ENCODE results near the gene KIF9.
"Not testable (repeated sequence)": the region's sequence is repeated elsewhere in the genome, so short reads cannot be mapped to it uniquely, and the experiment has no call there.

KIF9 gene

DNA sequence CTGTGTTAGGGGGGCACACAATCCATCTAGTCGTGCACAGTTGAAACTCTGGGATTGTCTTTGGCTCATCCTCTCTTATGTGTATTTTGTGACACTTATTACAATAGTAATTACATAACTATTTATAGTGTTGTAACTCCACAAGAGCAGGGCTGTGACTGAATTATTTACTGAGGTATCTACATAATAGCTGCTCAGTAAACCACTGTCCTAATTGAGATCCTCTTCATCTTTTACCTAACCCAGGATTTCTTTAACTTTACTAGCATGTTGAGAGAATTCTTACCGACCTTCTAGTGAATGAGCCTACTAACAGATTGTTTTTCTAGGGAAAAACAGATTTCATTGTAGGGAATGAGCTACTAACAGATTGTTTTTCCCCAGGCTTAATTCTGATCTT, 11.2 kb upstream of the KIF9 start:
- TF ChIP-seq CTCF (IDR thresholded peaks at IDR 0.05; ENCODE audit: poor library complexity, severe bottlenecking): no peak
- H3K27me3 ChIP-seq (ENCODE audit: insufficient read depth, poor library complexity, severe bottlenecking): no peaks in the 10 kb centered on the region
- no peaks in the 10 kb centered on the region for H3K4me1 ChIP-seq (ENCODE audit: insufficient read depth, poor library complexity, severe bottlenecking)
- no peak overlapping the region for H3K27ac ChIP-seq (ENCODE audit: poor library complexity, severe bottlenecking)
- no peak overlapping the region for H3K4me3 ChIP-seq (ENCODE audit: severe bottlenecking)
- H3K9me3 ChIP-seq (ENCODE audit: severe bottlenecking): no peaks in the 10 kb centered on the region
- H3K36me3 ChIP-seq (ENCODE audit: low read depth): peaks cover 5% of the 10 kb centered on the region; the same call in 1 of the 2 replicates
- ATAC-seq (ENCODE audit: low read depth) (no peak), DNase-seq (ENCODE audit: low spot score) (no peak)

DNA sequence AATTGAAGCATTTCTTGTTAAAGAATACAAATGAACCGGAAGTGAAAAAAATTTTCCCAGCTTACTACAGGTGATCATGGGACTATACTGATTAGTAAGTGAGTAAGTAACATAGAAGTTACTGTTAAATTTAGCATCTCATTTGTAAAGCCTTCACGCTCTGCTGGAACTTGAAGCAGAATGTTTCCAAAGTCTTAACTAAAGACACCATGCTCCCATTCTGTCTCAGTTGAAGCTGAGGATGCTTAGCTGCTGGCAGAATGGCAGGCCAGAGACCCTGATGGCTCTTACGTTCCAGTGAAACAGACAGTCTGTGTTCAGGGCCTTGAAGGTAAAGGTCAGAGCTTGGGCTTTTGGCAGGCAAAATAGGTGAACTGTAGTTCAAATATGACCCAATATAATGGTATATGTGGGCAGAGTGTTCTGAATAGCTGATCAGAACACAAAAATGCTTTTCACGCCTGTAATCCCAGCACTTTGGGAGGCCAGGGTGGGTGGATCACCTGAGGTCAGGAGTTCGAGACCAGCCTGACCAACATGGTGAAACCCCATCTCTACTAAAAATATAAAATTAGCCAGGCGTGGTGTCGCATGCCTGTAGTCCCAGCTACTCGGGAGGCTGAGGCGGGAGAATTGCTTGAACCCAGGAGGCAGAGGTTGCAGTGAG, 9.3 kb upstream of the KIF9 start:
- H3K36me3 ChIP-seq (ENCODE audit: low read depth): peaks cover 22% of the 10 kb centered on the region
- H3K4me1 ChIP-seq (ENCODE audit: insufficient read depth, poor library complexity, severe bottlenecking); H3K4me3 ChIP-seq (ENCODE audit: severe bottlenecking); H3K9me3 ChIP-seq (ENCODE audit: severe bottlenecking); ATAC-seq (ENCODE audit: low read depth); H3K27me3 ChIP-seq (ENCODE audit: insufficient read depth, poor library complexity, severe bottlenecking); H3K27ac ChIP-seq (ENCODE audit: poor library complexity, severe bottlenecking); DNase-seq (ENCODE audit: low spot score): not testable (repeated sequence)

DNA sequence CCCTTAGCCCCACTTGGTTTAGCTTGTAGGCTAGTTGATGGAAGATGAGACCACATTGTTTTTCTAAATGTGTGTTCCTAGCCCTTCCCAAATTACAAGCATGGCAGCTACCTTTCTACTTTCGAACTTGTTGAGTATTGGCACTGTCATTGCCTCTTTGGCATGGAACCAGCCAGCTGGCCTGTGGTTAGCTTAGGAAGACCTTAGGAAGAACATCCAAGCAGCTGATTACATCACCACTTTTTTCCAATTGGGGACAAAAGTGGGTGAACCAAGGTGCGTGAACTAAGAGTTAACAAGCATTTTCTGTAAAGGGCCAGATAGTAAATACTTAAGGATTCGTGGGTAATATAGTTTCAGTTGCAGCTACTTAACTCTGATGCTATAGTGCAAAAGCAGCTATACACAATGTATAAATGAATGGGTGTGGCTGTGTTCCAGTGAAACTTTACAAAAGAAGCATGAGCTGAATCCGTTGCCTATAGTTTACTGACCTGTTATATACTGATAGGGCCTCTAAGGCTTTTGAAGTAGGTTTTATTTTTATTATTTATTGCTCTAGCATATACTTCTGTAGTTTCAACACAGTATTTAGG, 8.7 kb upstream of the KIF9 start:
- Histone ChIP-seq H3K4me1 (ENCODE audit: insufficient read depth, poor library complexity, severe bottlenecking) (no peaks in the 10 kb centered on the region), H3K27me3 (ENCODE audit: insufficient read depth, poor library complexity, severe bottlenecking) (no peaks in the 10 kb centered on the region), H3K36me3 (ENCODE audit: low read depth) (peaks cover 22% of the 10 kb centered on the region), H3K9me3 (ENCODE audit: severe bottlenecking) (no peaks in the 10 kb centered on the region), H3K4me3 (ENCODE audit: severe bottlenecking) (no peak overlapping the region), H3K27ac (ENCODE audit: poor library complexity, severe bottlenecking) (no peak overlapping the region)
- DNase-seq (ENCODE audit: low spot score) (no peak), ATAC-seq (ENCODE audit: low read depth) (no peak)
- TF ChIP-seq CTCF (IDR thresholded peaks at IDR 0.05; ENCODE audit: poor library complexity, severe bottlenecking): no peak

- H3K27me3 ChIP-seq (ENCODE audit: insufficient read depth, poor library complexity, severe bottlenecking): no peaks in the 10 kb centered on the region
- no peaks in the 10 kb centered on the region for H3K4me1 ChIP-seq (ENCODE audit: insufficient read depth, poor library complexity, severe bottlenecking)
- no peak for TF ChIP-seq CTCF (IDR thresholded peaks at IDR 0.05; ENCODE audit: poor library complexity, severe bottlenecking)
- no peak overlapping the region for H3K4me3 ChIP-seq (ENCODE audit: severe bottlenecking)
- no peak overlapping the region for H3K27ac ChIP-seq (ENCODE audit: poor library complexity, severe bottlenecking)
- ATAC-seq (ENCODE audit: low read depth) (no peak), DNase-seq (ENCODE audit: low spot score) (no peak)
- peaks cover 22% of the 10 kb centered on the region for H3K36me3 ChIP-seq (ENCODE audit: low read depth)
- no peaks in the 10 kb centered on the region for H3K9me3 ChIP-seq (ENCODE audit: severe bottlenecking)
Measured at GRCh38 chr3:47288966-47289910, 6.6 kb upstream of the KIF9 start.

GRCh38 chr3:47283591-47284364, 1.2 kb upstream of the KIF9 start:
- Histone ChIP-seq H3K36me3 (ENCODE audit: low read depth) (peaks cover 16% of the 10 kb centered on the region), H3K9me3 (ENCODE audit: severe bottlenecking) (no peaks in the 10 kb centered on the region), H3K27me3 (ENCODE audit: insufficient read depth, poor library complexity, severe bottlenecking) (no peaks in the 10 kb centered on the region), H3K4me3 (ENCODE audit: severe bottlenecking) (peak overlapping the region; percentile 56), H3K4me1 (ENCODE audit: insufficient read depth, poor library complexity, severe bottlenecking) (no peaks in the 10 kb centered on the region), H3K27ac (ENCODE audit: poor library complexity, severe bottlenecking) (peak overlapping the region; percentile 76)
- ATAC-seq (ENCODE audit: low read depth) (no peak; the same call in 2 of the 3 replicates), DNase-seq (ENCODE audit: low spot score) (no peak)
- no peak for TF ChIP-seq CTCF (IDR thresholded peaks at IDR 0.05; ENCODE audit: poor library complexity, severe bottlenecking)

Measured in RWPE2 (cell line).